Measurements from ENCODE around the gene GDF11.
A peak's percentile ranks its signal among the peaks of the same experiment; 100 is the strongest.

GDF11 gene

DNA sequence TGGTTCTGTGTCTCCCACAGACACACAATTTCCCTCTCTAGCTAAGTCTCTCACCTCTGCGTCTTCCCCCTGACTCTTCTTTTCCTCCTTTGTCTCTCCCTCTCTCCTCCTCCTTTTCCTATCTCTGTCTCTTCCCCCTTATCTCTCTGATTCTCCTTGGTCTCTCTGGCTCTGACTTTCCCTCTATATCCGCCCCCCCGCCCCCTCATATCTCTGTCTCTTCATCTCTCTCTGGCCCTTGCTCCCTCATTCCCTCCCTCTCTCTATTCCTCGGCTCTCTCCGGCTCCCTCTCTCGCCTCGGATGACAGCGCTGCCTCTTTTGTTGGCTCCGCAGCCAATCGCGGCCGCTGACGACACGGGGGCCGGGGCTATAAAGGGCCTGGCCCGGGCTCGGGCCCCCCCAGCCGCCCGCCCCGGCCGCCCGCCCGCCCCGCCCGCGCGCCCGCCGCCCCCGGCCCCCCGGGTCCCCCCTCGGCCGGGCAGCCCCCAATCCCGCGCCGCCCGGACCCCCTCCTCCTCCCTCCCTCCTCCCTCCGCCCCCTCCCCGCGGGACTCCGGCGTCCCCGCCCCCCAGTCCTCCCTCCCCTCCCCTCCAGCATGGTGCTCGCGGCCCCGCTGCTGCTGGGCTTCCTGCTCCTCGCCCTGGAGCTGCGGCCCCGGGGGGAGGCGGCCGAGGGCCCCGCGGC, at the start of gene GDF11:
Gene GDF11 (plus strand): TSS at position 404 of the 687 bp plus-strand sequence. CDS start 195 bp downstream, at position 599.
- peak in 3 of 4 experiments; percentile 47 to 72 (median 67) for DNase-seq (ENCODE audit: low read depth in 4 of 4, low spot score in 1 of 4)

DNA sequence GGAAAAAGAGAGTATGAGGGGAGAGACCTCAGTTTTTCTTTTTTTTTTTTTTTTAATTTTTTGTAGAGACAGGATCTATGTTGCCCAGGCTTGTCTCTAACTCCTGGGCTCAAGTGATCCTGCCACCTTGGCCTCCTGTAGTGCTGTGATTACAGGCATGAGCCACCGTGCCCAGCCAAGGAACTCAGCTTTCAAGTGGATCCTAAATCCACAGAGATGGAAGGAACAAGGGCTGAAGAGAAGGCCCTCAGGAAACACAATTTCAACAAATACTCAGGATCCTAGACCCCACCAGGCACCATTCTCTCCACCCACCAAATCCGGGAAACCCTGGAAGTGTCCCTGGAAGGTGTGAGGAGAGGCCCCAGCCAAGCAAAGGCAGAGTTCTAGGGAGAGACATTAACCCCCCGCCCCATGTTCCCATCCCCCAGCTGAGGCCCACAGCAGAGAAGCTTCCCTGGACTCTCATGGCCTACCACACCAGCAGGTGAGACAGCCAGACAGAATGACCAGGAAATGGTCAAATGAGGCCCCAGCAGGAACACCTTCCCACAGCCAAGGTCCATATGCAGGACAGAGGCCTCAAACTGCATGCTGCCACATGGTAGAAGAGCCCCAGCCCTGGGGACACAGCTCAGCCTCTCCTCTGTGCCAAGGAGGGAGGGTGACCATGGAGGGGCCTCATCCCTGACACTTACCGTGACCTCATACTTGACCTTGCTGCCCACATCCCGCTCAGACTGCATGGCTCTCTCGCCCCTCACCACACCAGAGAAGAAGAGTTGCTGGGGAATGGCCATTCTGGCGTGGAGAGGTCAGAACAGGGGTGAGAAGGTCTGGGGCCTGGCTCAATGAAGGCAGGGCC, 49.4 kb upstream of the GDF11 start:
- DNase-seq (ENCODE audit: low read depth in 4 of 4, low spot score in 1 of 4): no peak

GRCh38 chr12:55694188-55694515, 48.8 kb upstream of the GDF11 start:
- DNase-seq (ENCODE audit: low read depth in 4 of 4, low spot score in 1 of 4): no peak

DNA sequence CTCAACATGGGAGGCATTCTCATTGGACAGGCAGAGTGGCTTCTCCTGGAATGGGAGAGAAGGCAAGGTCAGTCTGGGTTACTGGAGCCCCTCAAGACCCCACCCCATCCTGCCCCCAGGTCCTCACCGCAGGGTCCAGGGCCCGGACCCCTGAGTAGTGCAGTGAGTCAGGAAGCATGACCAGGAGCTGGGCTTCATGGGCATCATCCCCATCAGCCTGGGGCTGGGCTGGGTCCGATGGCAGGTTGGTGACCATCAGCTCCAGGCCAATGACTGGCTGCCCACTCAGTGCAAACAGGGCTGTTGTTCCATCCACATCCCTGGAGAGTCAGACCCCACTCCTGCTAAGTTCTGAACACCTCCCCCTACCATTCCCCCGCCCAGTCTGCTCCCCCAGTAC, 48.3 kb upstream of the GDF11 start:
- no peak for DNase-seq (ENCODE audit: low read depth in 4 of 4, low spot score in 1 of 4)

GRCh38 chr12:55695349-55695748, 47.6 kb upstream of the GDF11 start:
- DNase-seq (ENCODE audit: low read depth in 4 of 4, low spot score in 1 of 4): no peak

GRCh38 chr12:55696141-55696540, 46.8 kb upstream of the GDF11 start:
- DNase-seq (ENCODE audit: low read depth in 4 of 4, low spot score in 1 of 4): no peak

GRCh38 chr12:55696796-55697462, 46.0 kb upstream of the GDF11 start:
- DNase-seq (ENCODE audit: low read depth in 4 of 4, low spot score in 1 of 4): no peak

GRCh38 chr12:55697686-55698085, 45.2 kb upstream of the GDF11 start:
- DNase-seq (ENCODE audit: low read depth in 4 of 4, low spot score in 1 of 4): no peak

DNA sequence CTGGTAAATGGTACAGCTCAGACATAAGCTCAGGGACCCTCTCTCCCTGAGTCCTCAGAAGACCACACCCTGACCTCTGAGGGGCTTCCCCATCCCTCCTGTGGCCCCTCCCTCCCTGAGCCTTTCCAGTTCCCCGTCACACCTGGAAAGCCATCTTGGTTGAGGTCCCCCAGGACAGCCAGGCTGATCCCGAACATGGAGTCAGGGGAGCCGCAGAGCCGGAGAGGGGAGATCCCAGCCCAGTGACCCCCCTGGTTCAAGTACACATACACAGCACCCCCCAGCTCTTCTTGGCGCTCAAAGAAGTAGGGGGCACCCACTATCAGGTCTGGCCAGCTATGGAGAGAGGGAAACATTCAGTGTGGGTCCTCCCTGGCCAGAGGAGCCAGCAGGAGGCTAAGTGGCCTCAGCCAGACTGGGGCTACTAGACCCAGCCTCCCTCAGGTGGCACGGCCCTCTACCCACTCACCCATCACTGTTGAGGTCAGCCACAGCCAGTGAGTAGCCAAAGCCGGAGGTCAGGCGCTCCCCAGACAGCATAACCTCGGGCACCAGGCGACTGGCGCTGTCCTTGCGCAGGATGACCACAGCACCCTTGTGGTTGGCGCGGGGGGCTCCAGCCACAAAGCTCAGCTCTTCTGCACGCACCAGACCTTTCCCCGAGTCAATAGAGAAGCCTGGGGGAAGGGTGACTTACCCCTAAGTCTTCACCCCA, 44.5 kb upstream of the GDF11 start:
- DNase-seq (ENCODE audit: low read depth in 4 of 4, low spot score in 1 of 4): no peak

DNA sequence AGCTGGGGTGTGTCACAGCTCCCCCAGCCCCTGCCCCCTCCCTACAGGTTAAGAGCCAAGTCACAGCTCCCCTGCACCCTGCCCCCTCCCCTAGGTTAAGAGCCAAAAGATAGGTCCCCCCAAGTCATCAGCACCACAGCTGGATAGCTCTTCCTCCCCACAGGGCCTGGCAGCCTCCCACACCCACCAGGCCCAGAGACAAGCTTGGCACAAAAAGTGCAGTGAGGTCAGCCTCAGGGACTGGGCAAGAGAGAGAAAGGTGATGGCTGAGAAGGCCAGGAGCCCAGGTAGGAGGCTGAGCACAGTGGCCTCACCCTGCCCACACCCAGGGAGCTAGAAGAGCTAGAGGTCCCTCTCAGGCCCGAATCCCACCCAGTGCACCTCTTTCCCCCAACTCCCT, 44.0 kb upstream of the GDF11 start:
- no peak for DNase-seq (ENCODE audit: low read depth in 4 of 4, low spot score in 1 of 4)

DNA sequence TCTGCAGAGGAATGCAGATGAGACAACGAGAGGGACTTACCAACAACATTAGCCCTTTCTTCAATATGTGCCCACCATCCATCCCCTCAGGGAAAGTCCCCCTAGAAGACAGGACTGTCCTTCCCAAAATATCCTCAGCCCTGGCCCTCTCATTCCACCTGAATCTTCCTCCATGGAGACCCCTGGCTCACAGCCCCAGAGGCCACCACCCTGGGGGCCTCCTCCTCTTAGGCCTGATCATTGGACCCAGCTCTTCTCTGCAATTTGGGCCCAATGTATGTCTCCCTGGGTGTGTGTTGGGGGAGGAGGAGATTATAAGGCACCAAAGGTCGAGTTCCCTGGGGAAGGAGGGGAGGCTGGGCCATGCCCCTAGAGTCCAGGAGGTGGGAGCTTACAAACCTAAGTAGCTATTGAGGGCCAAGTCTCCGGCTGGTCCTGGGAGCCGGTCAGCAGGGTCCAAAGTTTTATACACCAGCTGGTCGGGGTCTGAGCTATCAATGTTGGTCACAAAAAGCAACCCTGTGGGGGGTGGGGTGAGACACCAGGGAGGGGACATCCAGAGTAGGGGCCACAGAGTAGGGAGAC, 43.4 kb upstream of the GDF11 start:
- no peak for DNase-seq (ENCODE audit: low read depth in 4 of 4, low spot score in 1 of 4)

DNA sequence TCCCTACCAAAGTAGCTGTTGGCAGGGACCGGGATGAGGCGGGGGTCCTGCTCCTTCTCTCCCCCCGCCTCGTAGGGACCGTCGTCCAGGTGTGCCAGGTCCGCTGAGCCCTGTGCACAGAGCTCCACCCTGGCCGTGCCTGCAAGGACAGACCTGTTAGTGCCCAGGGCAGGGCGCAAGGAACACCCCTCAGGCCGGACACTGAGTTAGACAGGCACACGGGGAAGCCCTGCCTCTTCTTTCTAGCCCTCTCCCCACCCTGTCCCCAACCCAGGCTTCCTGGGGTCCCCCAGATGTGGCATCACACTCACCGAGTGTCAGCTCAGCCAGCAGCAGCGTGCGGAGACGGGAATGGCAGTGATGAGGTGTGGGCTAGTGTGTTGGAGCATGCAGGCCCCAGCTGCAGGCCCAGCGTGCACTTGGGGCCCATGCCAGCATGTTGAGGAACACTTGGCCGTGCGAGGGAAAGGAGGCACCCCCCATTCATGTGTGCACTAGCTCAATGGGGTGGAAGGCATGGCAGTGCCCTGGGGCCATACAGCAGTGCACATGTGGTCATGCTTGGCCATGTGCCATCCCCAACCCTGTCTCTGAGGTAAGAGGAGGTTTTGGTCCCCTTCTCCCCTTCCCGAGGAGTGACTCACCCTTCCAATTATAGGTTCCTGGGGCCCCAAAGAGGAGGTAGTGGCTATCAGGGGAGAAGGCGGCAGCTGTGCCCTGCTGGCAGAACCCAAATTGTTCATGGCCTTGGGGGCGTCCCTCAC, 42.5 kb upstream of the GDF11 start:
- DNase-seq (ENCODE audit: low read depth in 4 of 4, low spot score in 1 of 4): no peak

- no peak for DNase-seq (ENCODE audit: low read depth in 4 of 4, low spot score in 1 of 4)
Observed at GRCh38 chr12:55702861-55703260, 40.1 kb upstream of the GDF11 start.

- no peak for DNase-seq (ENCODE audit: low read depth in 4 of 4, low spot score in 1 of 4)
Observed at GRCh38 chr12:55703288-55703687, 39.6 kb upstream of the GDF11 start.

- DNase-seq (ENCODE audit: low read depth in 4 of 4, low spot score in 1 of 4): no peak
Observed at GRCh38 chr12:55703901-55704761, 38.8 kb upstream of the GDF11 start.

GRCh38 chr12:55704824-55705718, 37.9 kb upstream of the GDF11 start:
- DNase-seq (ENCODE audit: low read depth in 4 of 4, low spot score in 1 of 4): no peak

DNA sequence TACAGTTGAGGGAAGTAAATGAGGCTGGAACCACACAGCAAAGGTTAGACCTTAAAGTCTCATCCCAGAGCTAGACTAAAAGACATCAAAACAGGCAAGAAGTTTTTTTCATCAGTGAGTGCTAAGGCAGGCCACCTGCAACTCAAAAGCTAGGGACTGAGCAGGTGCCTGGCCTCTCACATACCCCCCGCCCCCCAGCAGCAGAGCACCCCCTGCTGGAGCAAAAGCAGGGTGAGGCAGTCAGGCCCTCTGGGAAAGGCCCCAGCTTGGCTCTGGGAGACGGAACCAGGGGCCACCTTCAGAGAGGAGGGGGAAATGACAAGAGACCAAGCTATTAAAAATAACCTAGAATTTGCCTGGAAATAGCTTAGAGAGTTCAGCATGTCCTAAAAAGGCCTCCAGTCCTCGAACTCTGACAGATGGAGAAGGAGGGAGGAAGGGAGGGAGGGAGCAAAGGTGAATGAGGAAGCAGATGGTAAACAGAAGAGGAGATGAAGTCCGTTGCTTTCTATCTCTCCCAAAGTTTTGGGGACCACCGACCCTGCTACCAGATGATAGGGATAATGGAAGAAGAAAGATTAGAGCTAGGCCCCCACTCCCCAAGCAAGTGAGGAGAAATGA, 37.0 kb upstream of the GDF11 start:
- no peak for DNase-seq (ENCODE audit: low read depth in 4 of 4, low spot score in 1 of 4)
